ENCODE measurements around the gene SEMA3C.

- TF ChIP-seq POLR2A (IDR thresholded peaks at IDR 0.05) = no peak
- no peak for TF ChIP-seq CTCF (IDR thresholded peaks at IDR 0.05)
Measured at GRCh38 chr7:80783186-80783677, 135.6 kb downstream of the SEMA3C start.
